ENCODE data around the gene CREB3. TPM values are rescaled to one million over a fixed set of nuclear protein-coding genes. Genes with fewer than 3 reads are reported as not detected.

The CREB3 gene
- total and polyA plus RNA-seq, 12 donors: 47.0 to 142 (median 59.0) TPM

DNA sequence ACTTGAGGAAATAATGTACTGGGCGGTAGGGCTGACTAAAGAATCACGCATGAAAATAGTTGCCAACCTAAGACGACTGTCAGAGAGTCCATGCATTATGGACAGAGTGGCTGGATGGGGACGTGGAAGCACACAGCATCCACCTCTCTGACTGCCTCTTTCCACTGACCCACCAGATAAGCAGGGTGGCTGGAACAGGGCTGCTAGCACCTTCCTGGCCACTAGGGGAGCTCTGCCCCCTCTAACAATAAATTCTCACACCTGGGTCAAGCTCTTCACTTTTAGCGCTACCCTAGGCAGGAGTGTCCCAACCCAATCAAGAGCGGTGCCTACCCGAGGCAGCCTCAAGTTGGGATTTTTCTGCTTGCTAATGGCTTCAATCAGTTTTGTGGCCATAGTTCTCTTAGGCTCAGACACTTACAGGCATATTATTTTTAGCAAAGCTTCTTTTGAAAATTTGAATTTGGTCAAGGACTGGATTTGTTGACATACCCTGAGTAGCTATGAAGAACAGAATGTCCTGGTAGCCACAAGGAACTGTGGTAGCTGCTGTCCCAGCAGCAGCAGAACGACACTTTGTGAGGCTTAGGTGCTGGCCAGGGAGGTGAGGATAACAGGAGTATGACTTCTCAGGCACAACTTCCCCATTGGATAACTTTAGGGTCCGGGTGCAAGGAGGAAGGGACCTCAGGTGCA is 35.8 kb upstream of the CREB3 start:
- Histone ChIP-seq H3K27me3 (no peaks in the 10 kb centered on the region), H3K4me1 (replicated peaks in 1 of 2) (peaks cover 19 to 45% of the 10 kb centered on the region in 2 donors), H3K36me3 (replicated peaks in 1 of 2) (peaks cover 0 to 59% of the 10 kb centered on the region in 2 donors), H3K27ac (peak overlapping the region in 3 of 5 donors; percentile 17 to 74 (median 74)), H3K9me3 (replicated peaks in 1 of 3) (no peaks in the 10 kb centered on the region), H3K4me3 (no peak overlapping the region)
- TF ChIP-seq POLR2A (IDR thresholded peaks at IDR 0.05): no peak
- TF ChIP-seq, protein P1, sequence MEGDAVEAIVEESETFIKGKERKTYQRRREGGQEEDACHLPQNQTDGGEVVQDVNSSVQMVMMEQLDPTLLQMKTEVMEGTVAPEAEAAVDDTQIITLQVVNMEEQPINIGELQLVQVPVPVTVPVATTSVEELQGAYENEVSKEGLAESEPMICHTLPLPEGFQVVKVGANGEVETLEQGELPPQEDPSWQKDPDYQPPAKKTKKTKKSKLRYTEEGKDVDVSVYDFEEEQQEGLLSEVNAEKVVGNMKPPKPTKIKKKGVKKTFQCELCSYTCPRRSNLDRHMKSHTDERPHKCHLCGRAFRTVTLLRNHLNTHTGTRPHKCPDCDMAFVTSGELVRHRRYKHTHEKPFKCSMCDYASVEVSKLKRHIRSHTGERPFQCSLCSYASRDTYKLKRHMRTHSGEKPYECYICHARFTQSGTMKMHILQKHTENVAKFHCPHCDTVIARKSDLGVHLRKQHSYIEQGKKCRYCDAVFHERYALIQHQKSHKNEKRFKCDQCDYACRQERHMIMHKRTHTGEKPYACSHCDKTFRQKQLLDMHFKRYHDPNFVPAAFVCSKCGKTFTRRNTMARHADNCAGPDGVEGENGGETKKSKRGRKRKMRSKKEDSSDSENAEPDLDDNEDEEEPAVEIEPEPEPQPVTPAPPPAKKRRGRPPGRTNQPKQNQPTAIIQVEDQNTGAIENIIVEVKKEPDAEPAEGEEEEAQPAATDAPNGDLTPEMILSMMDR (IDR thresholded peaks at IDR 0.05): peak; percentile 72 to 85 (median 84)
- intact Hi-C loops (cut with DNase I): loop anchor here in 1 of 2 donors (5.0 kb wide), 1 partner anchor 34 kb away; no protein-coding TSS in a partner anchor
- WGBS, 4 donors: 30 to 37% (median 33%) methylated on average over 9 of the region's 9 CpGs
- peak; percentile 64 to 85 (median 71) for DNase-seq

DNA sequence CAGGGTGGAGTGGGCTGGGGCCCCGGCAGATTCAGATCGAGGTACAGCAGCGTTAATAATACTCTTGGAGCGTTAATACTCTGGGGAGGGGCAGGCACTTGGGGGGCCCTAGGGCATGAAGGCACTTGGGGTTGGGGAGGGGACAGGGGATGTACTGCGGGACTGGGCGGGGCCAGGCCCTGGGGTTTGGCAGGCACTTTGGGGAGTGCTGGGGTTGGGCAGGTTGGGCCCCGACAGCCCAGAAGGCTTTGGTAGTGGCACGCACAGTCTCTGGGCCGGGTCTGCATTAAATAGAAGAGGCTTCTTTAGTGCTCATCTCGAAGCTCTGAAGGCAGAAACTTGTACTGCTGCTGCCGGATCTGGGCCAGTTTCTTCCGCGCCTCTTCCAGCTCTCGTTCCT is 35.0 kb upstream of the CREB3 start:
- no peaks in the 10 kb centered on the region for H3K27me3 ChIP-seq
- peaks cover 0 to 67% of the 10 kb centered on the region in 2 donors for H3K36me3 ChIP-seq (replicated peaks in 1 of 2)
- no peak for TF ChIP-seq POLR2A (IDR thresholded peaks at IDR 0.05)
- TF ChIP-seq, protein P1 (IDR thresholded peaks at IDR 0.05): no peak
- WGBS, 4 donors: 72 to 82% (median 79%) methylated on average over 14 of the region's 14 CpGs
- peaks cover 19 to 44% of the 10 kb centered on the region in 2 donors for H3K4me1 ChIP-seq (replicated peaks in 1 of 2)
- no peak overlapping the region for H3K4me3 ChIP-seq
- DNase-seq: no peak
- H3K9me3 ChIP-seq (replicated peaks in 1 of 3): no peaks in the 10 kb centered on the region
- intact Hi-C loops (cut with DNase I): loop anchor here in 1 of 2 donors (5.0 kb wide), 1 partner anchor 35 kb away; no protein-coding TSS in a partner anchor
- peak overlapping the region in 3 of 5 donors; percentile 17 to 80 (median 74) for H3K27ac ChIP-seq

GRCh38 chr9:35698231-35698630 is 34.2 kb upstream of the CREB3 start:
- intact Hi-C loops (cut with DNase I): loop anchor here in 1 of 2 donors (5.0 kb wide), 1 partner anchor 36 kb away; no protein-coding TSS in a partner anchor
- H3K4me1 ChIP-seq (replicated peaks in 1 of 2): peaks cover 19 to 44% of the 10 kb centered on the region in 2 donors
- peak in 1 of 7 donors; percentile 16 for DNase-seq

DNA sequence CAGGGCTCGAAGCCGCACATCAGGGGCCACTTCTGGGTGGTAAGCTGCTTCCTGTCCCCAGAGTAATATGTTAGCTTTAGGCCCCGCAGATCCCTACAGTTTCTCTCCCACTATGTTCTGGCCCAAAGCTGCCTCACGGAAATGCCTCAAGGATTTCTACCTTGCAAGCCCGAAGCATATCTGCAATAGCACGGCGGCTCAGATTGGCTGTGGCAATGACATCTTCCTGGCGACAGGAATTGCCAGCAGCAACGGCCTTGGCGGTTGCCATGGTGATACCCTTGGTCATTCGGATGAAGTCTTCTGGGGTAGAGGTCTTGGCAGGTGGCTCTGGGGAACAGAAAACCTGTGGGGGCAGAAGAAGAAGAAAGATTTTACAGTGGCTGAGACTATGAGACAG is 32.4 kb upstream of the CREB3 start:
- Histone ChIP-seq H3K9me3 (replicated peaks in 1 of 3) (no peaks in the 10 kb centered on the region), H3K27ac (peak overlapping the region in 4 of 5 donors; percentile 30 to 80 (median 62)), H3K36me3 (replicated peaks in 1 of 2) (peaks cover 0 to 92% of the 10 kb centered on the region in 2 donors), H3K27me3 (no peaks in the 10 kb centered on the region), H3K4me3 (no peak overlapping the region), H3K4me1 (replicated peaks in 1 of 2) (peaks cover 19 to 39% of the 10 kb centered on the region in 2 donors)
- TF ChIP-seq POLR2A (IDR thresholded peaks at IDR 0.05): peak in 1 of 2 donors; percentile 23
- TF ChIP-seq, protein P1 (IDR thresholded peaks at IDR 0.05): no peak
- 37 to 54% (median 44%) methylated on average over 9 to 11 of the region's 11 CpGs for WGBS, 4 donors
- DNase-seq: peak; percentile 77 to 93 (median 87)
- intact Hi-C loops (cut with DNase I): no loop called here

More at GRCh38 chr9:35698231-35698630, 34.2 kb upstream of the CREB3 start:
- H3K36me3 ChIP-seq (replicated peaks in 1 of 2): peaks cover 0 to 74% of the 10 kb centered on the region in 2 donors
- H3K4me3 ChIP-seq: no peak overlapping the region
- peak overlapping the region in 3 of 5 donors; percentile 48 to 80 (median 76) for H3K27ac ChIP-seq
- H3K9me3 ChIP-seq (replicated peaks in 1 of 3): no peaks in the 10 kb centered on the region
- H3K27me3 ChIP-seq: no peaks in the 10 kb centered on the region
- TF ChIP-seq, protein P1 (IDR thresholded peaks at IDR 0.05): no peak
- no peak for TF ChIP-seq POLR2A (IDR thresholded peaks at IDR 0.05)
- WGBS, 4 donors: 58 to 70% (median 62%) methylated on average over 2 to 5 of the region's 5 CpGs

All from adrenal gland (tissue), 12 donors.